IPS-18a (cell line): ENCODE measurements around the gene C3.
"Not testable (repeated sequence)": the region's sequence is repeated elsewhere in the genome, so short reads cannot be mapped to it uniquely, and the experiment has no call there.

Experiments used
- H3K27ac ChIP-seq: one replicate; pipeline ENCODE4 v1.5.1; 2013; ENCODE audit warnings: low read length
- H3K27me3 ChIP-seq: one replicate; pipeline ENCODE4 v1.6.1; 2013; ENCODE audit warnings: mild to moderate bottlenecking, low read length; ENCODE audit not compliant: control insufficient read depth, insufficient read depth
- H3K36me3 ChIP-seq: one replicate; pipeline ENCODE4 v1.6.1; 2013; ENCODE audit warnings: low read depth, low read length; ENCODE audit not compliant: control insufficient read depth
- H3K4me1 ChIP-seq: one replicate; pipeline ENCODE4 v1.6.1; 2013; ENCODE audit warnings: low read depth, low read length; ENCODE audit not compliant: control insufficient read depth
- H3K4me3 ChIP-seq: one replicate; pipeline ENCODE4 v1.5.1; 2013; ENCODE audit warnings: low read length
- H3K9ac ChIP-seq: one replicate; pipeline ENCODE4 v1.6.1; 2013; ENCODE audit warnings: mild to moderate bottlenecking, low read length, moderate library complexity
- H3K9me3 ChIP-seq: one replicate; pipeline ENCODE4 v1.6.1; 2013; ENCODE audit warnings: low read depth, low read length; ENCODE audit not compliant: control insufficient read depth

C3 gene

GRCh38 chr19:6720369-6721137 is at the start of gene C3:
Gene C3, minus strand, starts transcription at chr19:6720650. Its CDS starts 61 bp downstream, at chr19:6720589.
- Histone ChIP-seq H3K27me3 (no peaks in the 10 kb centered on the region), H3K9me3 (no peaks in the 10 kb centered on the region), H3K36me3 (no peaks in the 10 kb centered on the region), H3K4me3 (no peak within 1 kb of the TSS), H3K9ac (no peak within 1 kb of the TSS), H3K27ac (no peak within 1 kb of the TSS), H3K4me1 (no peaks in the 10 kb centered on the region)

- Histone ChIP-seq H3K4me1 (peaks cover 19% of the 10 kb centered on the region), H3K27ac (no peak overlapping the region), H3K4me3 (no peak overlapping the region), H3K36me3 (no peaks in the 10 kb centered on the region), H3K9ac (no peak overlapping the region), H3K27me3 (peaks cover 14% of the 10 kb centered on the region), H3K9me3 (no peaks in the 10 kb centered on the region)
Observed at GRCh38 chr19:6769006-6769619, 48.7 kb upstream of the C3 start.

- no peak overlapping the region for H3K9ac ChIP-seq
Observed at GRCh38 chr19:6768236-6768785, 47.9 kb upstream of the C3 start.

GRCh38 chr19:6767357-6768235 is 47.1 kb upstream of the C3 start, which contains the start of gene SH2D3A:
Gene SH2D3A, minus strand, starts transcription at chr19:6767435. Its CDS starts 3,687 bp downstream, at chr19:6763748.
- peaks cover 14% of the 10 kb centered on the region for H3K27me3 ChIP-seq
- no peaks in the 10 kb centered on the region for H3K9me3 ChIP-seq
- peak within 1 kb of the TSS; percentile 50 for H3K9ac ChIP-seq
- peak within 1 kb of the TSS; percentile 28 for H3K27ac ChIP-seq
- H3K4me3 ChIP-seq: peak within 1 kb of the TSS; percentile 82
- peaks cover 15% of the 10 kb centered on the region for H3K4me1 ChIP-seq
- H3K36me3 ChIP-seq: no peaks in the 10 kb centered on the region

More at GRCh38 chr19:6768236-6768785, 47.9 kb upstream of the C3 start:
- Histone ChIP-seq H3K36me3 (no peaks in the 10 kb centered on the region), H3K27ac (no peak overlapping the region), H3K4me1 (peaks cover 16% of the 10 kb centered on the region), H3K9me3 (no peaks in the 10 kb centered on the region), H3K4me3 (peak overlapping the region; percentile 82), H3K27me3 (peaks cover 14% of the 10 kb centered on the region)

GRCh38 chr19:6767081-6767356 is 46.6 kb upstream of the C3 start:
- Histone ChIP-seq H3K9me3 (no peaks in the 10 kb centered on the region), H3K27ac (no peak overlapping the region), H3K9ac (peak overlapping the region; percentile 50), H3K4me1 (peaks cover 15% of the 10 kb centered on the region), H3K27me3 (peaks cover 14% of the 10 kb centered on the region), H3K4me3 (peak overlapping the region; percentile 82), H3K36me3 (no peaks in the 10 kb centered on the region)

- H3K36me3 ChIP-seq: no peaks in the 10 kb centered on the region
- peak overlapping the region; percentile 82 for H3K4me3 ChIP-seq
- H3K4me1 ChIP-seq: peaks cover 15% of the 10 kb centered on the region
- H3K27me3 ChIP-seq: peaks cover 14% of the 10 kb centered on the region
- peak overlapping the region; percentile 50 for H3K9ac ChIP-seq
- no peaks in the 10 kb centered on the region for H3K9me3 ChIP-seq
- peak overlapping the region; percentile 28 for H3K27ac ChIP-seq
Observed at GRCh38 chr19:6766357-6767080, 46.1 kb upstream of the C3 start.

- H3K4me3 ChIP-seq: peak overlapping the region; percentile 82
Observed at GRCh38 chr19:6765738-6766356, 45.4 kb upstream of the C3 start.

GRCh38 chr19:6762253-6762797 is 41.9 kb upstream of the C3 start:
- H3K4me3 ChIP-seq, H3K9me3 ChIP-seq, H3K9ac ChIP-seq, H3K27ac ChIP-seq, H3K36me3 ChIP-seq: not testable (repeated sequence)
- Histone ChIP-seq H3K27me3 (peaks cover 14% of the 10 kb centered on the region), H3K4me1 (peaks cover 15% of the 10 kb centered on the region)

More at GRCh38 chr19:6765738-6766356, 45.4 kb upstream of the C3 start:
- no peaks in the 10 kb centered on the region for H3K9me3 ChIP-seq
- H3K27ac ChIP-seq: peak overlapping the region; percentile 53
- no peaks in the 10 kb centered on the region for H3K36me3 ChIP-seq
- peaks cover 14% of the 10 kb centered on the region for H3K27me3 ChIP-seq
- H3K4me1 ChIP-seq: peaks cover 15% of the 10 kb centered on the region
- peak overlapping the region; percentile 36 for H3K9ac ChIP-seq

GRCh38 chr19:6761053-6761676 is 40.7 kb upstream of the C3 start:
- Histone ChIP-seq H3K27me3 (peaks cover 3% of the 10 kb centered on the region), H3K4me1 (peaks cover 7% of the 10 kb centered on the region), H3K36me3 (no peaks in the 10 kb centered on the region), H3K27ac (no peak overlapping the region), H3K4me3 (no peak overlapping the region), H3K9me3 (no peaks in the 10 kb centered on the region), H3K9ac (no peak overlapping the region)

- no peaks in the 10 kb centered on the region for H3K36me3 ChIP-seq
- peaks cover 2% of the 10 kb centered on the region for H3K4me1 ChIP-seq
- no peak overlapping the region for H3K4me3 ChIP-seq
- H3K9ac ChIP-seq: no peak overlapping the region
- H3K27me3 ChIP-seq: no peaks in the 10 kb centered on the region
- no peaks in the 10 kb centered on the region for H3K9me3 ChIP-seq
- H3K27ac ChIP-seq: no peak overlapping the region
Observed at GRCh38 chr19:6760606-6761005, 40.2 kb upstream of the C3 start.
